HL-60 (cell line): ENCODE data around the gene PIK3CA.

Source experiments
- TF ChIP-seq, protein P1 (sequence below): IDR thresholded peaks from one replicate; pipeline ENCODE4 v1.5.1; 2011; ENCODE audit warnings: low read length, control low read depth, inconsistent platforms; ENCODE audit not compliant: insufficient read depth
- TF ChIP-seq, protein P2 (sequence below): IDR thresholded peaks from 2 replicates; pipeline ENCODE4 v1.6.1; 2012; ENCODE audit warnings: low read depth; ENCODE audit not compliant: insufficient replicate concordance

DNA sequence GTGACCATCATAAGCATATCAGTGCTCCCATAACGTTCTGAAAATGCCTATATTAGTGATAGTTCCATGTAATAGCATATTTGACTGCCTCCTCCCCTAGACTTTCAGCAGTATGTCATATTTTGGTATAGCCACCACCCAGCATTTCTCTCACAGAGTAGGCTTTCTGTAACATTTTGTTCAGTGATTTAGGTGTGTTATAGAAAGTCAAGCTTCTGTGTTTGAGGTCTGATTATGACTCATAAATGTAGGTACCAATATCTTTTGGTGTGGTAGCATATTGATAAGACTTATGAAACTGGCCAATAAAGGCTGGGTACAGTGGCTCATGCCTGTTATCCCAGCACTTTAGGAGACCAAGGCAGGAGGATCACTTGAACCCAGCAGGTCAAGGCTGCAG lies 42.3 kb upstream of the PIK3CA start:
- TF ChIP-seq, protein P1, sequence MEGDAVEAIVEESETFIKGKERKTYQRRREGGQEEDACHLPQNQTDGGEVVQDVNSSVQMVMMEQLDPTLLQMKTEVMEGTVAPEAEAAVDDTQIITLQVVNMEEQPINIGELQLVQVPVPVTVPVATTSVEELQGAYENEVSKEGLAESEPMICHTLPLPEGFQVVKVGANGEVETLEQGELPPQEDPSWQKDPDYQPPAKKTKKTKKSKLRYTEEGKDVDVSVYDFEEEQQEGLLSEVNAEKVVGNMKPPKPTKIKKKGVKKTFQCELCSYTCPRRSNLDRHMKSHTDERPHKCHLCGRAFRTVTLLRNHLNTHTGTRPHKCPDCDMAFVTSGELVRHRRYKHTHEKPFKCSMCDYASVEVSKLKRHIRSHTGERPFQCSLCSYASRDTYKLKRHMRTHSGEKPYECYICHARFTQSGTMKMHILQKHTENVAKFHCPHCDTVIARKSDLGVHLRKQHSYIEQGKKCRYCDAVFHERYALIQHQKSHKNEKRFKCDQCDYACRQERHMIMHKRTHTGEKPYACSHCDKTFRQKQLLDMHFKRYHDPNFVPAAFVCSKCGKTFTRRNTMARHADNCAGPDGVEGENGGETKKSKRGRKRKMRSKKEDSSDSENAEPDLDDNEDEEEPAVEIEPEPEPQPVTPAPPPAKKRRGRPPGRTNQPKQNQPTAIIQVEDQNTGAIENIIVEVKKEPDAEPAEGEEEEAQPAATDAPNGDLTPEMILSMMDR: no peak
- TF ChIP-seq, protein P2, sequence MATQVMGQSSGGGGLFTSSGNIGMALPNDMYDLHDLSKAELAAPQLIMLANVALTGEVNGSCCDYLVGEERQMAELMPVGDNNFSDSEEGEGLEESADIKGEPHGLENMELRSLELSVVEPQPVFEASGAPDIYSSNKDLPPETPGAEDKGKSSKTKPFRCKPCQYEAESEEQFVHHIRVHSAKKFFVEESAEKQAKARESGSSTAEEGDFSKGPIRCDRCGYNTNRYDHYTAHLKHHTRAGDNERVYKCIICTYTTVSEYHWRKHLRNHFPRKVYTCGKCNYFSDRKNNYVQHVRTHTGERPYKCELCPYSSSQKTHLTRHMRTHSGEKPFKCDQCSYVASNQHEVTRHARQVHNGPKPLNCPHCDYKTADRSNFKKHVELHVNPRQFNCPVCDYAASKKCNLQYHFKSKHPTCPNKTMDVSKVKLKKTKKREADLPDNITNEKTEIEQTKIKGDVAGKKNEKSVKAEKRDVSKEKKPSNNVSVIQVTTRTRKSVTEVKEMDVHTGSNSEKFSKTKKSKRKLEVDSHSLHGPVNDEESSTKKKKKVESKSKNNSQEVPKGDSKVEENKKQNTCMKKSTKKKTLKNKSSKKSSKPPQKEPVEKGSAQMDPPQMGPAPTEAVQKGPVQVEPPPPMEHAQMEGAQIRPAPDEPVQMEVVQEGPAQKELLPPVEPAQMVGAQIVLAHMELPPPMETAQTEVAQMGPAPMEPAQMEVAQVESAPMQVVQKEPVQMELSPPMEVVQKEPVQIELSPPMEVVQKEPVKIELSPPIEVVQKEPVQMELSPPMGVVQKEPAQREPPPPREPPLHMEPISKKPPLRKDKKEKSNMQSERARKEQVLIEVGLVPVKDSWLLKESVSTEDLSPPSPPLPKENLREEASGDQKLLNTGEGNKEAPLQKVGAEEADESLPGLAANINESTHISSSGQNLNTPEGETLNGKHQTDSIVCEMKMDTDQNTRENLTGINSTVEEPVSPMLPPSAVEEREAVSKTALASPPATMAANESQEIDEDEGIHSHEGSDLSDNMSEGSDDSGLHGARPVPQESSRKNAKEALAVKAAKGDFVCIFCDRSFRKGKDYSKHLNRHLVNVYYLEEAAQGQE: no peak
